ENCODE data around the gene IRAG1.

The IRAG1 gene

GRCh38 chr11:10664496-10664895, 29.1 kb downstream of the IRAG1 start:
- DNase-seq: no peak

- DNase-seq: no peak
Observed at GRCh38 chr11:10663990-10664389, 29.6 kb downstream of the IRAG1 start.

GRCh38 chr11:10663365-10663764, 30.2 kb downstream of the IRAG1 start:
- no peak for DNase-seq

GRCh38 chr11:10660323-10660722, 33.2 kb downstream of the IRAG1 start:
- no peak for DNase-seq

- no peak for DNase-seq
Observed at GRCh38 chr11:10659339-10660216, 34.0 kb downstream of the IRAG1 start.

GRCh38 chr11:10658621-10659338, 34.8 kb downstream of the IRAG1 start:
- no peak for DNase-seq

- DNase-seq: no peak
Observed at GRCh38 chr11:10657308-10658271, 36.0 kb downstream of the IRAG1 start.

- DNase-seq: no peak
Observed at GRCh38 chr11:10655943-10656576, 37.5 kb downstream of the IRAG1 start.

GRCh38 chr11:10655227-10655626, 38.3 kb downstream of the IRAG1 start:
- DNase-seq: no peak

- DNase-seq: no peak
Observed at GRCh38 chr11:10654811-10655150, 38.8 kb downstream of the IRAG1 start.

- no peak for DNase-seq
Observed at GRCh38 chr11:10653946-10654810, 39.4 kb downstream of the IRAG1 start.

GRCh38 chr11:10653261-10653660, 40.3 kb downstream of the IRAG1 start:
- DNase-seq: no peak

- DNase-seq: no peak
Observed at GRCh38 chr11:10651656-10652361, 41.7 kb downstream of the IRAG1 start.

GRCh38 chr11:10650630-10651029, 42.9 kb downstream of the IRAG1 start:
- DNase-seq: no peak

GRCh38 chr11:10650166-10650565, 43.4 kb downstream of the IRAG1 start:
- no peak for DNase-seq

GRCh38 chr11:10648871-10649270, 44.7 kb downstream of the IRAG1 start:
- DNase-seq: no peak

GRCh38 chr11:10646681-10647355, 46.7 kb downstream of the IRAG1 start:
- DNase-seq: no peak

- no peak for DNase-seq
Observed at GRCh38 chr11:10646005-10646404, 47.5 kb downstream of the IRAG1 start.

GRCh38 chr11:10645212-10645795, 48.3 kb downstream of the IRAG1 start:
- DNase-seq: no peak
